Brain pericyte (primary cell): ENCODE measurements around the gene FLG2.

Experiments used
- DNase-seq: peaks from one replicate; pipeline ENCODE4 v3.0.0-alpha.2; 2012; ENCODE audit warnings: low read depth, low spot score

The FLG2 gene

DNA sequence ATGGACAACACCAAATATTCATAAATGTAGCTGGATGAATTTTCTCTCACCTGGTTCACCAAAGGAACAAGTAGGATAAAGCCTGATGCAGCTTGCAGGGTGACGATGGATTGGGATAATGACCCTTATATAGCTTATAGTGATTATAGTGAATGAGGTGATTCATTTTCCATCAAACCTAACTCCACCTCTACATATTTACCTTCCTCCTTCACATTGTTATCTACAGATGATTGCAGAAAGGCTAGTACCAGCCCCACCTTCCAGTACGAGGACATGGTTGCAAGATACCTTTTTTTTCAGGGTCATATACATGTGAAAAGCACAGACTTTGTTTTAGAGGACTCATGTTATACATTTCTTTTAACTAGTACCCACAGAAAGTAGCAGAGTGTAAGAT is at the start of gene FLG2:
FLG2 (minus strand) TSS at position 101 of the 400 bp plus-strand sequence. CDS start 1,122 bp downstream, outside the sequence.
- DNase-seq = no peak

GRCh38 chr1:152408664-152409063 is 48.9 kb upstream of the FLG2 start:
- DNase-seq = no peak

DNA sequence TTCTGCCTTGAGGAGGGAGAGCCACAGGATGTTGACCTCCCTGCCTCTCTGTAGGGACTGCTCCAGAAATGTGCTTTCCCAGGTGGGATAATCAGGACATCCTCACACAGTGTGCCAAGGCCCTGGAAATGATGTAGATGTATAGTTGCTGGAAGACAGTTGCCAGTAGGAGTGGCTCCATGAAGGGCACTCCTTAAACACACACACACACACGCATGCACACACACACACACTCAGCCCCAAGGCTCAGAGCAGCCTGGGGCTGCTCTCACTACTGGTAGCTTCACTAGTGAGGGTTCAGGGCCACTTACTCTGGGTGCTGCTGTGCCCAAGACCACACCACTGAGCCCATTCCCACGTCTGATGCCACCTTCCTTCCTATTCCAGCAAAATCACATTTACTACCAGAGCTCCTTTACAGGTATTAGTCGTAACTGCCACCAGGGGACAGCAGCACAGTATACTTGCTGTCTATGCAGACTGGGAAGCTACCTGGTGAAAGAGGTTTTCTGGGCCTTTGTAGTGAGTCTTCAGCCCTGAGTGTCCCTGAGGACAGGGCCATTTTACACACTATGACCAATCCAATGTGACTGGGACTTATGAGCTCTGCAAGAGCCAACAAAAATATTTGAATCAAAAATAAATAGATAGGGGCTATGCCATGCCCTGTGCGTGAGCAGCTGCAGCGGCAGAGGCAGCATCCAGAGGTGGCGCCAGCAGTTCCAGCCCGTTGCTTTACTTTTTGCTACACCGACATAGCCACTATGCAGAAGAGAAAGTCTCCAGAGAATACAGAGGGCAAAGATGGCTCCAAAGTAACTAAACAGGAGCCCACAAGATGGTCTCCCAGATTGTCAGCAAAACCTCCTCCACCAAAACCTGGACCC is 39.2 kb upstream of the FLG2 start:
- DNase-seq = no peak

DNA sequence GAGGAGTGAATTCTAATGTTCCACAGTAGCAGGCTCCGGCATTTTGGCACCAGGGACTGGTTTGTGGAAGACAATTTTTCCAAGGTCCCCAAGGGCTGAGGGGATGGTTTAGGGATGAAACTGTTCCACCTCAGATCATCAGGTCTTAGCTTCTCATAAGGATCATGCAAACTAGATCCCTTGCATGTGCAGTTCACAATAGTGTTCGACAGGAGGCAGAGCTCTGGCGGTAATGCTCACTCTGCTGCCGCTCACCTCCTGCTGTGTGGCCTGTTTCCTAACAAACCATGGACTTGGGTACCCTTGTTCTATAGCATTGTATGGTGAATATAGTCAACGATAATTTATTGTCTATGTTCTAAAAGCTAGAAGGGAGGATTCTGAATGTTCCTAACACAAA is 37.7 kb upstream of the FLG2 start:
- no peak for DNase-seq

DNA sequence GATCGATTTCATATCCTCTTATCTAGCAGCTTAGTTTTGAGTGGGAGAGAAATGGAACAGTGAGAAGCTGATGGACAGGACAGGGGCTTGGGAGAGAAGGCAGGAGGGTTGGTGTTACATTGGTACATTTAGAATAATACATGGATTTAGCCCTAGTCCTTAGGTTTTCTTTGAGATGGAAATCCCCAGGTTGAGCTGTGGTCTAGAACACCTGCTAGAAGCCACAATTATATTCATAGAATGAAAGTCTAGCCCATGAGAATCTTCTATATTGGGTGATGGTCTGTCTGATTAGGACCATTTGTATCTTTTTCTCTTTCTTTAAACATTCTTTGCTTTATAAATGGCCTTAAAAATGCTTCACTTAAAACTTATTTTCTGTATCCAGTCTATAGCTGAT is 34.3 kb upstream of the FLG2 start:
- DNase-seq = no peak

DNA sequence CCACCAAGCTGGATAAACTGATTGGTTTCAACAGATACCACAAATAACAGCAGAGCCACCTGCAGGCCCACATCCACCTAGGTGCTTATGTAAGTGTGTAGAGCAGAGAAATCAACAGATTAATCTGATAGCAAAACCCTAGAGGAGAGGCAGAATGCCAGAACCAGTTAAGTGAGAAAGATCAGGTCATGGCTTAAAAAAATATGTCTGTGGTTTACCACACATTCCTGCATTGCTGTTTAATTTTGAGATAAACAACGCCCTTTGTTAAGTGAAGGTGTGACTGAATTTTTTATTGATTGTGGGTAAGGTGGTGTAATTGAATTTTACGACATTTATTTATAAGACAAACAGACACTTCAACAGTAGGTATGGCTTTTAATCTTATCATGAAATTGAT is 33.1 kb upstream of the FLG2 start:
- DNase-seq = no peak

DNA sequence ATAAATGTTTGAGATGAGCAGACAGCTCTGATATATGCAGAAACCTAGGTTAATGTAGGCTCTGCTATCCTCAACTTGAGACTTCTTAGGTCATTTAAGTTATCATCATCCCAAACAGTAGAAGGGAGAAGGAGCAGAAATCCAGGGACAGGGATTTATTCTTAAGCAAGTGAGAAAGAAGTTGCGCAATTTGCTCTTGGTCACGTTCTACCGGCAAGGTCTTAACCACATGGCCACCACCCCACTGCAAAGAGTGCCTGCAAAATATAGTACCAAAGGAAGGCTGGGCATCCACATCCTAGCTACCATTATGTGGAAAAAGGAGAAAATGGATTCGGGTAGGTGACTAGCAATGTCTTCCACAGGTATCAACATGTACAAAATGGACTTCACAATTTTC is 29.1 kb upstream of the FLG2 start:
- no peak for DNase-seq

GRCh38 chr1:152386940-152387339 is 27.1 kb upstream of the FLG2 start:
- DNase-seq = no peak

- DNase-seq = no peak
These were observed 21.1 kb upstream of the FLG2 start for GRCh38 chr1:152380932-152381331.

DNA sequence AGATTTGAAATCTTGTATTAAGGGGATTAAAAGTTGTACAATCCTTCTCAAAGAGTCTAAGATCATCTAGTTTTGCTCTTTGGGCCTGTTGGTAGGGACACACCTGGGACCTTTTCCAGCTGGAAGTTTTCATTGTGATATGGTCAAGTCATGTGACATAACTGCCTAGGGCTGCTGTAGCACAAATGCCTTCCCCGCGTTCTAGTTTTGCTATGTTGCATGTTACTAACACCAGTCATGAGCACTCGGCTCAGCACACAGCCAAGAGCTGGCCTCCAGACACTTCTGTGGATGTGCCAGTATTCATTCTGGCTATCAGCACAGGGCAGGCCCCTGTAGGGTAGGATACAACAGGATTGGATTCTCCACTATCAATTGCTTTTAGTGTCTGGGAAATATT is 14.6 kb upstream of the FLG2 start:
- DNase-seq = no peak

DNA sequence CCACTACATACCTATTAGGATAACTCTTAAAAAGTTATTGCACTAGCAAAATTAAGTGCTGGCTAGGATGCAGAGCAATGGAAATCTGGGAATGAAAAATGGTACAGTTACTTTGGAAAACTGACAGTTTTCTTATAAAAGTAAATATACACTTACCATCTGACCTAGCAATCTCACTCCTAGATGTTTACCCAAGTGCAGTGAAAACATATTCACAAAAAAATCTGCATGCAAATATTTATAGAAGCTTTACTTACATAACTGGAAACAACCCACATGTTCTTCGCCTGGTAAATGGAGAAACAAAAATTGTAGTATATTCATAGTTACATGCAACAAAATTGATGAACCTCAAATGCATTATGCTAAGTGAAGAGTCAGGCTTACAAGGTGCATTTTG is 12.9 kb upstream of the FLG2 start:
- no peak for DNase-seq

DNA sequence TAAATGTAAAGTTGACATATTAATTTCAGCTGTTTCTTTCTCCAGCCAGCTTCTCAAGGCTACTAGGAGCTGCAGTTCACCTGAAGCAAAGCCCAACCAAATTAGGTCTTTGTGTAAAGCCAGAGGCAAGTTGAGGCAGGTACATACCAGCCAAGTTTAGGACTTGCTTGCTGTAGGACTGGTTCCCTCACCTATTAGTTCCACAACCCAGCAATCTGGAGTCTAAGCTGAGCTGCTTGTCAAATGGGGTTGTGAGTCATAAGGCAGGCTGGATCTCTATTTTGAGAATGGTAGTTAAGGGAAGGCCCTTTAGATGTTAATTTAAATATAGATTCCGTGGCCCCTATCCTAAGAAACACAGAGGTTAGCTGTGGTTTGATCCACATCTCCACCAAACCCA is 7.6 kb upstream of the FLG2 start:
- no peak for DNase-seq

DNA sequence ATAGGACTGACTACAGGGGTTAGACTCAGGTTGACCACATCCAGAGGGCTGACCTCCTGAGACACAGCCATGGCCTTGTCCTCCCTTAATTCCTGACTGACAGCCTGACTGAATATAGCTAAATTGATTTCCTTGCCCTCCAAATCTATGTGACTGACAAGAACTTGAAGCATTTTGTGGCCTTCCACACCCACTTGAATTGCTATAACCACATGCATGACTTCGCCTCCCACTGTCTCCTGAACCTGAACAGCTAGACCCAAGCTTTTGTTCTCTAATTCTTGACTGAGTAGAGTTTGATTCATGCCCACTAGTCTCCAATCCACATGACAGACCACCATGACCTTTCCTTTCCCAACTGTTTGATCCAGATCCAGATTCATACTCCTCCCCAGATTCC is 3.1 kb downstream of the FLG2 start:
- no peak for DNase-seq

- no peak for DNase-seq
These were observed 10.2 kb downstream of the FLG2 start for GRCh38 chr1:152349611-152350010.

GRCh38 chr1:152348447-152348846 is 11.4 kb downstream of the FLG2 start:
- no peak for DNase-seq

DNA sequence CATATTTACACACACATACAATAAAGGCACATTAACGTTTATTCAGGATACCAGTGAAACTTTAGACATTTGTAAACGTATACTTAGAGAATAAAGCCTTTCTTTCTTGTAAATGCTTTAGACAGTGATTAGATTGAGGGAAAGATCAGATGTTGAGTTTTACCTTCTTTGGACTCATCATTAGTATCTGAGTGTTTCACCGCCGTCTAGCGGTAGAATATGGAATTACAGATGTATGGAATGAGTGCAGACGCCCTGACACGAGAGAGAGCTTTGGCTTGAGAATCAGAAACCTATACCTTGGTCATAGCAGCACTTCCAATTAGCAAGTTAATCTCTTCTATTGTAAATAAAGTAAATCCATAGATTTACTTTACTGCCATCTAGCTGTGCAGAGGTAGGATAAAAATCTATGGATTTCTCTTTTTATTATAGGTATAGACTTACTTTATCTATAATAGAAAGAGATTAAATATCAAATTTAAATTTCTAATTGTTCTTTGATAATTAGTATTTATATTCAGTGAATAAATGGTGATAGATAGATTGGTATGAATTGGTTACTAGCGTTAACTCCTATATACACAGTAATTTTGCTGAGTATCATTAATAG is 12.6 kb downstream of the FLG2 start:
- DNase-seq = no peak

GRCh38 chr1:152344438-152344837 is 15.4 kb downstream of the FLG2 start:
- no peak for DNase-seq

DNA sequence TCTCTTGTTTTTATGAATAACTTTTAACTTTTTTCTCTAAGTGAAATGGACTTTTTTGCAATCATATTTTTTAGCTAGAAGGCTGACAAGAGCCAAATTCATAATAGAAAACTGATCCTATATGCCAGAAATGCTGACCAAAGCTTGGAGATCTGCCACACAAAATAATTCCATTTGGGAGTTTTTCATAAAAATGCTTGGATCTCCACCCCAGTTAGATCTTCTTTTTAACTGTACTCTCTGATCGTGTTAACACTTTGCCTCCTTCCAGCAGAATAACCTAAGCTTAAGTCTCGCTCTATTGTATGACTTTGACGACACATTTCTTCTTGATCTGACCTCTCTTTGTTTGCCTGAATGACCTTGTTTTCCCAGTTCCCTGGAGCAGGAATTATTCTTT is 16.8 kb downstream of the FLG2 start:
- DNase-seq = no peak

DNA sequence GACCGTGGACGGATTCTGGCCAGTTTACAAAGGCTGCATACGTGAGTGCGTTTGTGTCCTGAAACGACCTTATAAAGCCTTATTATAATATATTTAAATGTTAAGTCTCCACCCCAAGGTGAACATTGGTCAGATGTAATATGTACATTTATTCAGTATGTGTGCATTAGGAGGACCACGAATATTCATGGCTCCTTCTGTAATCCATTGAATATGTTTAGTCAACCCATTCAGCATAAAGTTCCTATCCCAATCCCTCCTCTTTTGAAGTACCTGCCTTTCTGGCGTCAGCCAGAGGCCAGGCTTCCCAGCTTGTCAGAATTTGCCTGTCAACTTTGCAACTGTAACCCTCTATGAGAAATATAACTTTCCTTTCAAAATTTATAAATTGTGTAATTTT is 24.4 kb downstream of the FLG2 start:
- DNase-seq = no peak

DNA sequence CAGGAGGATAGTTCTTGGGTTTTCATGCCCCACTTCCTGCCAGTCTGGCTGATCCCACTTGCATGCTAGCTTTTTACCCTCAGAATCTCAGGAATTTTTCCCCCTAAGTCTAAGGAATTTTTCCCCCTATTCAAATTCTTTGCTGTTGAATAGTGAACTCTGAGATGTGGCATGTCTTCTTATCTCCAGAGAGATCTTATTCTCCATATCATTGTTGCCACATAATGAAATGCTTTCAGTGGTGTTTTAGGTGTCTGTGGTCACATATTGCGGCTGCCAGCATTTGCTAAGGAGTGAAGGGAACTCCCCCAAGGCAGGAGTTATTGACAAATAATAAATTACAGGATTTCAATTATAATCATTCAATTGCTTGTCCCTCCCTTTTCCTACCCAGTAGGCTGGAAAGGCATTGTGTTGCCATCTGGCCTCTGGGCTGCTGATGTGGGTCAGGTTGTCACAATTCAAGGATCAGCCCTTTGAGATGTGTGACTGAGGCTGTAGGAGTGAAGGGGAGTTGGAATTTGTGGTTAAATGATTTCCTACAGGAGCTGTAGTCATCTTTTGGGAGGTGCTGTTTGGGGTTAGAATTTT is 30.9 kb downstream of the FLG2 start:
- DNase-seq = no peak

DNA sequence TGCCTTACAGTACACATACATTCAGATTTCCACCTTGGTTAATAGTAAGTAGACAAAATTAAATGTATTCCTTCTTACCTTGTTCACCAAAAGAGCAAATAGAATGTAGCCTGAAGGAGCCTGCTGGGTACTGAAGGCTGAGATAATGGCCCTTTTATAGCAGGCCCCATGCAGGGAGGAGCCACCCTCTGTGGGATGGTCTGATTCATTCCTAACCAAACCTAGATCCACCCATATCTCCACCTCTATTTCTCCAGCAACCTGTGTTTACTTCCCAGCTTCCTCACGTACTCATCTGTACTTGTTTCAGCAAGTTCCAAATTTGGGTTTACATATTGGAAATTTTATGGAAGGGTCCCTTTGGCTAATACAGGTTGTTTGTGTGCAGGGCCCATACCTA is 34.7 kb downstream of the FLG2 start, which contains the start of gene FLG:
FLG (minus strand) TSS at position 129 of the 400 bp plus-strand sequence. CDS start 9,783 bp downstream, outside the sequence.
- DNase-seq = no peak

- DNase-seq = no peak
These were observed 45.8 kb downstream of the FLG2 start for GRCh38 chr1:152313970-152314369.

- DNase-seq = no peak
These were observed 46.4 kb downstream of the FLG2 start for GRCh38 chr1:152313319-152313801.
